ENCODE results near the gene DMD.
A peak's percentile ranks its signal among the peaks of the same experiment; 100 is the strongest.
"Not testable (repeated sequence)": the region's sequence is repeated elsewhere in the genome, so short reads cannot be mapped to it uniquely, and the experiment has no call there.

Gene DMD

GRCh38 chrX:31461266-31461665, 1750.1 kb downstream of the DMD start:
- no peak for FAIRE-seq

GRCh38 chrX:31459361-31459760, 1752.0 kb downstream of the DMD start:
- FAIRE-seq (no peak), DNase-seq (ENCODE audit: low spot score) (no peak)

More at GRCh38 chrX:31461266-31461665, 1750.1 kb downstream of the DMD start:
- DNase-seq (ENCODE audit: low spot score), result no peak

GRCh38 chrX:31449965-31450364, 1761.4 kb downstream of the DMD start:
- no peak for FAIRE-seq

GRCh38 chrX:31449081-31449480, 1762.3 kb downstream of the DMD start:
- no peak for FAIRE-seq
- DNase-seq (ENCODE audit: low spot score), result no peak

More at GRCh38 chrX:31449965-31450364, 1761.4 kb downstream of the DMD start:
- DNase-seq (ENCODE audit: low spot score), result no peak

GRCh38 chrX:31445542-31445941, 1765.8 kb downstream of the DMD start:
- no peak for DNase-seq (ENCODE audit: low spot score)
- no peak for FAIRE-seq

- DNase-seq (ENCODE audit: low spot score), result no peak
- FAIRE-seq, result no peak
Observed at GRCh38 chrX:31443654-31444053, 1767.7 kb downstream of the DMD start.

- no peak for DNase-seq (ENCODE audit: low spot score)
- FAIRE-seq, result no peak
Observed at GRCh38 chrX:31440546-31440945, 1770.8 kb downstream of the DMD start.

- no peak for FAIRE-seq
- no peak for DNase-seq (ENCODE audit: low spot score)
Observed at GRCh38 chrX:31436424-31436823, 1774.9 kb downstream of the DMD start.

GRCh38 chrX:31435592-31435991, 1775.8 kb downstream of the DMD start:
- no peak for FAIRE-seq
- no peak for DNase-seq (ENCODE audit: low spot score)

GRCh38 chrX:31433856-31434255, 1777.5 kb downstream of the DMD start:
- DNase-seq (ENCODE audit: low spot score) (no peak), FAIRE-seq (no peak)

- FAIRE-seq, result no peak
- no peak for DNase-seq (ENCODE audit: low spot score)
Observed at GRCh38 chrX:31429915-31430314, 1781.4 kb downstream of the DMD start.

GRCh38 chrX:31423609-31424189, 1787.7 kb downstream of the DMD start:
- peak; percentile 63 for FAIRE-seq
- DNase-seq (ENCODE audit: low spot score), result peak; percentile 22

GRCh38 chrX:31421441-31421840, 1789.9 kb downstream of the DMD start:
- no peak for DNase-seq (ENCODE audit: low spot score)
- FAIRE-seq, result no peak

GRCh38 chrX:31420711-31421151, 1790.6 kb downstream of the DMD start:
- FAIRE-seq (peak; percentile 92), DNase-seq (ENCODE audit: low spot score) (peak; percentile 85)

- DNase-seq (ENCODE audit: low spot score), result no peak
- FAIRE-seq, result no peak
Observed at GRCh38 chrX:31420302-31420701, 1791.0 kb downstream of the DMD start.

GRCh38 chrX:31397119-31397518, 1814.2 kb downstream of the DMD start:
- DNase-seq (ENCODE audit: low spot score) (peak; percentile 66), FAIRE-seq (peak; percentile 88)

GRCh38 chrX:31392513-31392912, 1818.8 kb downstream of the DMD start:
- FAIRE-seq (no peak), DNase-seq (ENCODE audit: low spot score) (no peak)

- FAIRE-seq (no peak), DNase-seq (ENCODE audit: low spot score) (no peak)
Observed at GRCh38 chrX:31388946-31389345, 1822.4 kb downstream of the DMD start.

GRCh38 chrX:31384471-31384870, 1826.9 kb downstream of the DMD start:
- FAIRE-seq (no peak), DNase-seq (ENCODE audit: low spot score) (no peak)

- FAIRE-seq (no peak), DNase-seq (ENCODE audit: low spot score) (no peak)
Observed at GRCh38 chrX:31383991-31384390, 1827.4 kb downstream of the DMD start.

- FAIRE-seq; DNase-seq (ENCODE audit: low spot score): not testable (repeated sequence)
Observed at GRCh38 chrX:31378973-31379372, 1832.4 kb downstream of the DMD start.

GRCh38 chrX:31377821-31378220, 1833.5 kb downstream of the DMD start:
- FAIRE-seq; DNase-seq (ENCODE audit: low spot score): not testable (repeated sequence)

- no peak for FAIRE-seq
- no peak for DNase-seq (ENCODE audit: low spot score)
Observed at GRCh38 chrX:31376408-31377022, 1834.8 kb downstream of the DMD start.

Measured in RCC 7860 (cell line).